Keratinocyte (primary cell): Measurements from ENCODE around the gene LRRC28. TPM values are rescaled to one million over a fixed set of nuclear protein-coding genes. Genes with fewer than 3 reads are reported as not detected.

Experiments used
- DNase-seq: peaks from one replicate; pipeline ENCODE4 v3.0.0-alpha.2; 2011; ENCODE audit warnings: low read depth, missing footprints, low spot score
- FAIRE-seq: peaks from 2 replicates; lab custom pipeline; 2011; peaks lifted over from hg19 to GRCh38; lab: Jason Lieb, UNC
- H2AFZ ChIP-seq: 2 replicates; pipeline ENCODE4 v1.6.0; 2012; ENCODE audit warnings: low read length, control low read depth, inconsistent platforms; ENCODE audit not compliant: control insufficient read depth
- H3K27ac ChIP-seq: 2 replicates; pipeline ENCODE4 v1.5.1; 2011; ENCODE audit warnings: low read length; ENCODE audit not compliant: control insufficient read depth, insufficient read depth
- H3K27me3 ChIP-seq: 3 replicates; pipeline ENCODE4 v1.6.0; 2011; ENCODE audit warnings: low read length; ENCODE audit not compliant: control insufficient read depth, insufficient read depth; ENCODE audit errors: extremely low read depth
- H3K36me3 ChIP-seq, 2 experiments: 2 replicates in 1 of 2; 3 replicates in 1 of 2; pipeline ENCODE4 v1.5.1; 2011; ENCODE audit warnings: low read length in 2 of 2, mild to moderate bottlenecking in 1 of 2; ENCODE audit not compliant: control insufficient read depth in 2 of 2, insufficient read depth in 2 of 2; ENCODE audit errors: extremely low read depth in 1 of 2
- H3K4me1 ChIP-seq: 3 replicates; pipeline ENCODE4 v1.5.1; 2011; ENCODE audit warnings: low read length; ENCODE audit not compliant: control insufficient read depth, insufficient read depth; ENCODE audit errors: extremely low read depth
- H3K4me2 ChIP-seq: 3 replicates; pipeline ENCODE4 v1.6.0; 2011; ENCODE audit warnings: low read depth, low read length; ENCODE audit not compliant: control insufficient read depth, insufficient read depth; ENCODE audit errors: extremely low read depth
- H3K4me3 ChIP-seq, 3 experiments: fragments of 200-600 bp in 1 of 3; sonication (generic) in 1 of 3; 2 replicates in 2 of 3; 3 replicates in 1 of 3; pipeline ENCODE4 v1.5.1; 2011 to 2016; ENCODE audit warnings: low read length in 3 of 3, mild to moderate bottlenecking in 3 of 3, control low read depth in 2 of 3, inconsistent platforms in 1 of 3, low read depth in 1 of 3, mixed read lengths in 1 of 3, mixed run types in 1 of 3, moderate library complexity in 1 of 3; ENCODE audit not compliant: control insufficient read depth in 2 of 3, insufficient read depth in 2 of 3; ENCODE audit errors: extremely low read depth in 1 of 3
- H3K79me2 ChIP-seq: 2 replicates; pipeline ENCODE4 v1.6.0; 2012; ENCODE audit warnings: low read length; ENCODE audit not compliant: control insufficient read depth, insufficient read depth
- H3K9ac ChIP-seq: 3 replicates; pipeline ENCODE4 v1.6.0; 2011; ENCODE audit warnings: low read length; ENCODE audit not compliant: control insufficient read depth, insufficient read depth; ENCODE audit errors: extremely low read depth
- H3K9me1 ChIP-seq: 3 replicates; pipeline ENCODE4 v1.6.0; 2011; ENCODE audit warnings: low read length; ENCODE audit not compliant: control insufficient read depth, insufficient read depth; ENCODE audit errors: extremely low read depth
- H3K9me3 ChIP-seq: 2 replicates; pipeline ENCODE4 v1.5.1; 2012; ENCODE audit warnings: low read depth, low read length; ENCODE audit not compliant: control insufficient read depth
- H4K20me1 ChIP-seq: 3 replicates; pipeline ENCODE4 v1.6.0; 2011; ENCODE audit warnings: low read length; ENCODE audit not compliant: control insufficient read depth, insufficient read depth; ENCODE audit errors: extremely low read depth
- EZH2 ChIP-seq: IDR thresholded peaks from one replicate; pipeline ENCODE4 v1.6.1; 2012; ENCODE audit warnings: inconsistent platforms, mild to moderate bottlenecking, low read length, moderate library complexity
- dilution Hi-C: fragments of 300-500 bp; cut with MboI; formaldehyde crosslinking; loops from one replicate; pipeline ENCODE4 v1.7.0; 2020; ENCODE audit warnings: low sequenced_read_pairs; ENCODE audit not compliant: extremely low pct_ligation_motif_present
- polyA plus RNA-seq, 5 experiments: library from polyadenylated mRNA; depleted of rRNA in 3 of 5; stranded (reverse) in 3 of 5; stranded (forward) in 1 of 5; unstranded in 1 of 5; fragments of >200 nt; gene quantifications; 1 replicate in 1 of 5; 2 replicates in 3 of 5; 3 replicates in 1 of 5; pipeline versions ENCODE4 v1.2.1 to v1.2.3, GENCODE V29; 2011 to 2012; ENCODE audit warnings: missing spikeins in 2 of 5, low read depth in 1 of 5, low replicate concordance in 1 of 5
- TF ChIP-seq, protein P1 (sequence below), 3 experiments: IDR thresholded peaks in 1 of 3; conservative IDR thresholded peaks in 1 of 3; optimal IDR thresholded peaks in 1 of 3; 2 replicates in 2 of 3; 3 replicates in 1 of 3; pipeline versions ENCODE3 to v1.5.1; 2011; ENCODE audit warnings: low read length in 3 of 3, mild to moderate bottlenecking in 3 of 3, moderate library complexity in 2 of 3, control low read depth in 1 of 3, inconsistent platforms in 1 of 3; ENCODE audit not compliant: insufficient read depth in 2 of 3; ENCODE audit errors: extremely low read depth in 1 of 3

The LRRC28 gene
- polyA plus RNA-seq, 1 donor (not counting 4 experiments of a cell fraction or from before 2014, with no cell fraction given), result 25.1 TPM

DNA sequence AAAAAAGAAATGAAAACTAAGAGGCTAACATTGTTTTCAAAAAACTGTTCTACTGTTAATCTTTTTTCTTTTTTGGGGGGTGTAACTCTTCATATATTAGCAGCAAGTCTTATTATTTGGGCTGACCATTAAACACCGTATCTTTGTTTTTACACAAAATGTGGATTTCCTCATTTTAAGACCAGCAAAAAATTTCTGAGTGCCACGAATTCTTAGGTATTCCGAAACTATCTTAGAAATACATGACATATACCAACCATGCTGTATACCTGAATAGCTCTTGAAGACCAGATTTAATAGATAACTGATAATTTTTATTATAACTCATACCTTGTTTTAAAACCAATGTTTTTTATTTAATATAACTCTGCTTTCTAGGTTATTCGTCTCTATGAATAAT lies 1.3 kb upstream of the LRRC28 start:
- Histone ChIP-seq H3K4me3 (peak overlapping the region; percentile 54 to 98 (median 95)), H3K36me3 (no peaks in the 10 kb centered on the region), H3K4me1 (peaks cover 15% of the 10 kb centered on the region), H3K27ac (peak overlapping the region; percentile 99), H2AFZ (peak overlapping the region; percentile 2), H3K79me2 (peaks cover 25% of the 10 kb centered on the region), H4K20me1 (no peaks in the 10 kb centered on the region), H3K9me3 (no peaks in the 10 kb centered on the region), H3K9me1 (no peaks in the 10 kb centered on the region), H3K4me2 (peak overlapping the region; percentile 88), H3K27me3 (no peaks in the 10 kb centered on the region), H3K9ac (peak overlapping the region; percentile 97)
- TF ChIP-seq, protein P1, sequence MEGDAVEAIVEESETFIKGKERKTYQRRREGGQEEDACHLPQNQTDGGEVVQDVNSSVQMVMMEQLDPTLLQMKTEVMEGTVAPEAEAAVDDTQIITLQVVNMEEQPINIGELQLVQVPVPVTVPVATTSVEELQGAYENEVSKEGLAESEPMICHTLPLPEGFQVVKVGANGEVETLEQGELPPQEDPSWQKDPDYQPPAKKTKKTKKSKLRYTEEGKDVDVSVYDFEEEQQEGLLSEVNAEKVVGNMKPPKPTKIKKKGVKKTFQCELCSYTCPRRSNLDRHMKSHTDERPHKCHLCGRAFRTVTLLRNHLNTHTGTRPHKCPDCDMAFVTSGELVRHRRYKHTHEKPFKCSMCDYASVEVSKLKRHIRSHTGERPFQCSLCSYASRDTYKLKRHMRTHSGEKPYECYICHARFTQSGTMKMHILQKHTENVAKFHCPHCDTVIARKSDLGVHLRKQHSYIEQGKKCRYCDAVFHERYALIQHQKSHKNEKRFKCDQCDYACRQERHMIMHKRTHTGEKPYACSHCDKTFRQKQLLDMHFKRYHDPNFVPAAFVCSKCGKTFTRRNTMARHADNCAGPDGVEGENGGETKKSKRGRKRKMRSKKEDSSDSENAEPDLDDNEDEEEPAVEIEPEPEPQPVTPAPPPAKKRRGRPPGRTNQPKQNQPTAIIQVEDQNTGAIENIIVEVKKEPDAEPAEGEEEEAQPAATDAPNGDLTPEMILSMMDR (optimal IDR thresholded peaks at IDR 0.05 in 1 of 3, IDR thresholded peaks at IDR 0.05 in 1 of 3, conservative IDR thresholded peaks at IDR 0.05 in 1 of 3; ENCODE audit: extremely low read depth in 1 of 3, insufficient read depth in 2 of 3, low read length in 3 of 3), result no peak
- no peak for TF ChIP-seq EZH2
- no peak for FAIRE-seq
- DNase-seq, result no peak
- dilution Hi-C loops, result no loop called here

DNA sequence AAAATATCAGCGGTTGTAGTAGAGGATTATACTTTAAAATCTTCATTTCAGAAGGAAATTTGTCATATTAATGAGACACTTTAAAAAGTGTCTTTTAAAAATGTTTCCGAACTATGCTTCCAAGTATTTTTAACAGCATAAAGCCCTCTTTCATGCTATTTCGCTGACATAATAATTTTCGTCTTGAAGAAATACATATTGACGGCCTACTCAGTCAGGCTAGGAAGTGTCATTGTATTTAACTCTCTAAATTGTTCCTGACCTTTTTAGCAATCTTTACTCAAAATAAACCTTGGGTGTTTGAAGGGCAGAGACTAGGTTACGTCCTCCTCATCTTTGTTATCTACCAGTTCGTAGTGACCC lies 806 bp upstream of the LRRC28 start:
- dilution Hi-C loops, result no loop called here
- peak overlapping the region; percentile 54 to 98 (median 95) for H3K4me3 ChIP-seq
- H3K9ac ChIP-seq, result peak overlapping the region; percentile 97
- H3K27ac ChIP-seq, result peak overlapping the region; percentile 99
- TF ChIP-seq, protein P1 (optimal IDR thresholded peaks at IDR 0.05 in 1 of 3, IDR thresholded peaks at IDR 0.05 in 1 of 3, conservative IDR thresholded peaks at IDR 0.05 in 1 of 3; ENCODE audit: extremely low read depth in 1 of 3, insufficient read depth in 2 of 3, low read length in 3 of 3), result no peak
- TF ChIP-seq EZH2, result no peak
- H2AFZ ChIP-seq, result peak overlapping the region; percentile 95
- H3K79me2 ChIP-seq, result peaks cover 25% of the 10 kb centered on the region
- H3K4me2 ChIP-seq, result peak overlapping the region; percentile 88
- no peaks in the 10 kb centered on the region for H3K9me3 ChIP-seq
- no peaks in the 10 kb centered on the region for H3K9me1 ChIP-seq
- H3K4me1 ChIP-seq, result peaks cover 15% of the 10 kb centered on the region
- H4K20me1 ChIP-seq, result no peaks in the 10 kb centered on the region
- no peak for DNase-seq
- no peaks in the 10 kb centered on the region for H3K36me3 ChIP-seq
- no peaks in the 10 kb centered on the region for H3K27me3 ChIP-seq
- FAIRE-seq, result no peak
